Posterior cingulate gyrus (tissue), 11 donors: ENCODE measurements around the gene CAPN9.
A peak's percentile ranks its signal among the peaks of the same experiment; 100 is the strongest.
"Not testable (repeated sequence)": the region's sequence is repeated elsewhere in the genome, so short reads cannot be mapped to it uniquely, and the experiment has no call there.

ENCODE experiments used
- DNase-seq, 10 donors: peaks; one replicate each; pipeline versions ENCODE4 v3.0.0 to v3.0.0-alpha.2; 2020 to 2021; ENCODE audit warnings: mixed read lengths in 3 of 10
- intact Hi-C: fragments of 100-400 bp; cut with DNase I; formaldehyde crosslinking; loops from one replicate; pipeline ENCODE4 v1.15.1; 2023

The CAPN9 gene

DNA sequence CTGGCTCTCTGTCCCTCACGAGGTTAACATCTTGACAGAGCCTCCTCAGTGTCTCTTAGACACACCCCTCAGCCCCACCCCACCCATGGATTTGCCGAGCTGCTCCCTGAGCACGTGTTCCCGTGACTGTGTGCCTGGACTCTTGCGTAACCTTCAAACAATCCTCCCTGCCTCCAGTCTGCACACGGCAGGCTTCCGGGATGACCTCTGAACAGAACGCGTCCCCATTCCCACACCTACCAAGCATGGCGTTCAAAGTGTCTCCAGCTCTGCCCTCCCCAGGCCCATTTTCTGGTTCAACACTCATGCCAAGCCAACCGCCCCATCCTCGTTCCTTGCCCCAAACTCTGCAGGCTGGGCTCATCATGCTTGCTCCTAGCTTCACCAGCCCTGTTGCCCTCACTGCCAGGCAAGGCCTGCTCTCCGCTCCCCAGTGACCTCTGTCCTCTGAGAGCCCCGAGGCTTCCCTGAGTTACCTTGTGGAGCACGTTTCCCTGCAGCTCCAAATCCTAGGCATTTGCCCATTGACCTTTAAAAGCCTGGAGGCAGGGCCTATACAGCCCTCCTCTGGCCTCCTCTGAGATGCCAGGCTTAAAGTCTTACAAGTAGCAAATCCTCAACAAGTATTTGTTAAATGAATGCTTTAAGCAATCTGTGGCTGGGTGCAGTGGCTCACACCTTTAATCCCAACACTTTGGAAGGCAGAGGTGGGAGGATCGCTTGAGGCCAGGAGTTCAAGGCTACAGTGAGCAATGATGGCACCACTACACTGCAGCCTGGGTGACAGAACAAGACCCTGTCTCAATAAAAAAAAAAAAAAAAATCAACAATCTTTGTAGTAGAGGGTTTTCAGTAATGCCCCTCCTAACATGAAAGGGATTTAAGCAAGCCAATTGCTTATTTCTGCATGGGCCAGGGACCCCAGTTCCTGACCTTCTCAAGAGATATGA, 38.3 kb upstream of the CAPN9 start:
- DNase-seq = peak in 1 of 10 donors; percentile 82
- intact Hi-C loops = loop anchor here (10.0 kb wide), 1 partner anchor 66 kb away; no protein-coding TSS in a partner anchor

DNA sequence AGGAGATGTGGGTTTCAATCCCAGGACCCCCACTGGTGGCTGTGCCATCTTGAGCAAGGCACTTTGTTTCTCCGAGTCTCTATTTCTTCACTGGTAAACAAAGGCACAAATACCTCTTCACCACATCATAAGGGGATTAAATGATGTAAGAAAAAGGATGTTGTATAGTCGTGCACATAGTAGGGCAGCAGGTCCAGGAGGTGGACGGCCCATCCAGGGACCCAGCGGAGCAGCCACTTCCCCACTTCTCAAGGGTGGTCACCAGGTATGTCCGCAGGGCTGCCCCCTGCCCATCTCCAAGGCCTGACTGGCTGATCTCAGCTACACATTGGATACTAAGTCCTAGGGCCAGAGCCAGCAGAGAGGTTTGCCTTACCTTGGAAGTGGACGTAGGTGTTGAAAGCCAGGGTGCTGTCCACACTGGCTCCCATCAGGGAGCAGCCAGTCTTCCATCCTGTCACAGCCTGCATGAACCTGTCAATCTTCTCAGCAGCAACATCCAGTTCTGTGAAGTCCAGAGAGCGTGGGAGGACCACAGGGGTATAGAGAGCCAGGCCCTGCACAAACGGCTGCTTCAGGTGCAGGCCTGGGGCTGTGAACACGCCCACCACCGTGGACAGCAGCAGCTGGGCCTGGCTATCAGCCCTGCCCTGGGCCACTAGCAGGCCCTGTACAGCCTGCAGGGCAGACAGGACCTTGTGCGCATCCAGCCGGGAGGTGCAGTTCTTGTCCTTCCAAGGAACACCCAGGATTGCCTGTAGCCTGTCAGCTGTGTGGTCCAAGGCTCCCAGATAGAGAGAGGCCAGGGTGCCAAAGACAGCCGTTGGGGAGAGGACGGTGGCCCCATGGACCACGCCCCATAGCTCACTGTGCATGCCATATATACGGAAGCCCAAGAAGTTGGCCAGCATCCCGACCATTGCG, 37.3 kb upstream of the CAPN9 start:
- DNase-seq = peak in 1 of 10 donors; percentile 77
- intact Hi-C loops = loop anchor here (5.0 to 10.0 kb wide), 2 partner anchors 65 to 68 kb away; partner anchors contain the start of gene COG2

DNA sequence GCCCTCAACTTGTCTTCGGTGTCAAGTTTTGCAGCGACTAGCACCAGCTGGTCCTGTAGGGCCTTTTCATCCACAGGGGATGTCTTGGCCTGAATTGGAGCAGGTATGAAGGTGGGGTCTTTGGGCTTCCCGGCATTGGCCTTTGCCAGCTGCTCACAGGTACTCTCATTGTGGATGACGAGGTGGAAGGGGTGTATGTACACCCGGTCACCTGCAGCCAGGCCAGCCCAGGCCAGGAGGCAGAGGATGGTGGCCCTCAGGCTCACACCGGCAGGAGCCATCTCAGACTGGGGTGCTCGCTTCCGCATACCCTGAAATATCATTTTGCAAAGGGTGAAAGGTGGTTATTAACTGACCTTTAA, 36.7 kb upstream of the CAPN9 start:
- intact Hi-C loops = loop anchor here (5.0 kb wide), 1 partner anchor 68 kb away; the partner anchor contains the start of gene COG2
- DNase-seq = no peak

DNA sequence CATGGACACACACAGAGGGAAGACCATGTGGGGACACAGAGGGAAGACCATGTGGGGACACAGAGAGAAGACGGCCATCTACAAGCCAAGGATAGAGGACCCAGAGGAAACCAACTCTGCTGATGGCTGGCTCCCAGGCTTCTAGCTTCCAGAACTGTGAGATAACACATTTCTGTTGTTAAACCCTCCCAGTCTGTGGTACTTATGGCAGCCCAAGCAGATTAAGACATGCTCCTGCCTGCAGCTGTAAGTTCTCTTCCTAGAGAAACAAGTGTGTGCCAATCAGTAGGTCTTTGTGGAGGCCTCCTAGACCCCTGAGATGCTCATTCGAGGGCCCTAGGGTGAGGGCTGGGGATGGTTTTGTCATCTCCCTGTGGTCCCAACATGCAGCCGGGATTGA, 35.9 kb upstream of the CAPN9 start:
- intact Hi-C loops = loop anchor here (5.0 kb wide), 1 partner anchor 69 kb away; the partner anchor contains the start of gene COG2
- DNase-seq = no peak

DNA sequence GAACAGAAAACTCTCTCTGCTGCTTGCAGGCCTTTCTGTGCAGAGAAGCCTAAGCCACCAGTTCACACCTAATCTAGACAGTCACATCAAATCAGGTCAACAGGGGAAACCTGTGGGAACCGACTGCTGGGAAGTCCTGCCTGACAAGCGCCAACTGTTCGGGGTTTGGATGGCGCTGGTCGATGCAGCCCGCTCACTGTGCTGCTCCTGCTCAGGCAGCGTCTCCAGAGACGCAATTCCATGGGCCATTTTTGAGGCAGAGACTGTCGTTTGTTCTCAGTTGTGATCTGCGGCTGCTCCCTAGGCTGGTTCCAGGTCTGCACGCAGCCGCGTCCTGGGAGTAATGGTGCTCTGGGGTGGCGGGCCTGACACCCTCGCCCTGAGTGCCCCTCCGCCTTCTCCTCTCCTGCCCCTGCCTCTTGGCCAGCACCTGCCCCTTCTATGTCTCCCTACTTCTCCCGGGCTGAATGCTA, 34.7 kb upstream of the CAPN9 start:
- no peak for DNase-seq
- intact Hi-C loops = loop anchor here (5.0 kb wide), 1 partner anchor 70 kb away; the partner anchor contains the start of gene COG2

DNA sequence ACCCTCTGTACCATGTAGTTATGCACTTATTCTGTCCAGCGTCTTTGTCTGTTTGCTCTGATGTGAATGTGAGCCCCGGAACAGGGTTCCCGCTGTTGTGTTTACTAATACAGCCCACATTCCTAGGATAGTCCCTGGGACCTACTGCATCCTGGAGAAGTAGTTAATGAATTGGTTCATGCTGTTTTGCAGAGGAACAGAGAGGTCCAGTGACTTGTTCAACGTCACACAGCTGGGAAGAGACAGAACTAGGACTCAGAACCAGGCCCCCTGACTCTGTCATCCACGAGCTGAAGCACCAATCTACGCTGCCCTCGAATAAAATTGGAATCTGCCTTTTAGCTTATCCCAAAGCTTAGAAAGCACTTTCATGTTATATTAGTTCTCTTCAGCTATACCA, 34.0 kb upstream of the CAPN9 start:
- intact Hi-C loops = loop anchor here (5.0 kb wide), 1 partner anchor 71 kb away; the partner anchor contains the start of gene COG2
- no peak for DNase-seq

DNA sequence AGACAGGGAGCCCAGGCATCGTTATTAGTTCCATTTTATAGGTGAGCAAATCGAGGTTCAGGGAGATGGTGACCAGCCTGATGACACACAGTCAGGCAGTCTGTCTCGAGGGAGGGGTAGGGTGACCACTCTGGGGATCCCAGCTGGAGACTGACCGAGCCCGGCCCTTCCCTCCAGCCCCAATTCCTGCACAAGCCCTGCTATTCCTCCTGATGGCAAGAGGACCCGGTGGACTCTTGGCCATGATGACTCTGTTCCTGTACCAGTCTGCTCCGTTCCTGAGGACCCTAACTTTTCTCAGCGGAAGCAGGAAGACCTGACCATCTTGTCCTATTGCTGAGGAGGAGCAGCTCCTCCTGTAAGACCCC, 33.7 kb upstream of the CAPN9 start:
- intact Hi-C loops = loop anchor here (5.0 kb wide), 1 partner anchor 71 kb away; the partner anchor contains the start of gene COG2
- no peak for DNase-seq

DNA sequence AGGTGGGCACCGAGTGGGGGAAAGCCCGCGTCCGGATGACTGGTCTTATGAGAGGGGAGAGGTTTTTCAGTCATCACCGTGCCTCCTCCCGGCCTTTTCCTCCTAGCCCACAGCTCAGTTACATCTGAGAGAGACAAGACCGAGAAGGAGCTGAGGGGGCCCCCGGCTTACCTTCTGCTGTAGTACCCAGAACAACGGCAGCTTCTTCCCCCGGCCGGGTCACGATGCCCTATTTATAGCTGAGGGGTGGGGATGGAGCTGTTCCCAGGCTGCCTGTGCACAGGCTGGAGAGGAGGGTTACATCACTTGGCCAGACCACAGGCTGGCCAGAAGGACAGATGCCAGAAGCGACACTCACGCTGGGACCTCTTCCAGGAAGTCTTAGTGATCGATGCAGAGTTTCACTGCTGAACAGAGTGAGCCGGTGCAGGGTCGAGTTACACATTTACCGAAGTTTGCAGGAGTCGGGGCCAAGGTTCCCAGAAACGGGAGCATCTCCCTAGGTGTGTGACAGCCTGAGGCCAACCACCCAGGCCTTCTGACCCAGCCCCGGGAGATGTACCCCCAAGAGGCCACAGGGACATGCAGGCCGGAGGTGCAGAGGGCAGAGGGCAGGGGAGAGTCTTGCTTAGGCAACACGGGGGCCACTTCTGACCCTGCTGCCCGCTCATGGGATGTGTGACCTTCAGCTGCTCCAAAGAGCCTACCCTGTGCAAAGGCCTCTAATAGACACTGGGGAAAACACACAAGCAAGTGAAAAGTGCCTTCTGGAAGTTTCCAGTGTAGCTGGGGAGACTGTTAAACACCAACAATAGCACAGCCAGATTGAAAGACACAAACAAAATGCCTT, 33.0 kb upstream of the CAPN9 start, which contains the start of gene AGT:
Gene AGT, minus strand, starts transcription at position 208 of the 850 bp plus-strand sequence. CDS start 3,299 bp downstream, outside the sequence.
- peak; percentile 63 to 96 (median 77) for DNase-seq
- intact Hi-C loops = loop anchor here (5.0 kb wide), 1 partner anchor 72 kb away; the partner anchor contains the start of gene COG2

DNA sequence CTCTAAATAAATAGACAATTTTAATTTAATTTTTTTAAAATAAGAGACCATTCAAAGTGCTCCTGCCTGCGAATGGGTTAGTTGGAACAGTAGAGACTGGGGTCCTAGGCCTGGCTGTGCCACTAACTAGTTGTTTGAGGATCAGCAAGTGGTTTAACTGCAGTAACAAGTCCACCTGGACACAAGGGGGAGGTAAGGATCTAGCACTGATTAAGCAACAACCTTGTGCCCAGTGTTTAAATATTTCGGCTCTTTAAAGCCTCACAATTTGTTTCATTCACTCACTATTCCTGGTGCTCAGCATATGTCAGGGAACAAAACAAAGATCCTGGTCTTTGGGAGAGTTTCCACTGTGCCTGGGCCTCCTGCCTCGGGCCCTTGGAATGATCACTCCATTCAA, 31.7 kb upstream of the CAPN9 start:
- no peak for DNase-seq
- intact Hi-C loops = no loop called here

DNA sequence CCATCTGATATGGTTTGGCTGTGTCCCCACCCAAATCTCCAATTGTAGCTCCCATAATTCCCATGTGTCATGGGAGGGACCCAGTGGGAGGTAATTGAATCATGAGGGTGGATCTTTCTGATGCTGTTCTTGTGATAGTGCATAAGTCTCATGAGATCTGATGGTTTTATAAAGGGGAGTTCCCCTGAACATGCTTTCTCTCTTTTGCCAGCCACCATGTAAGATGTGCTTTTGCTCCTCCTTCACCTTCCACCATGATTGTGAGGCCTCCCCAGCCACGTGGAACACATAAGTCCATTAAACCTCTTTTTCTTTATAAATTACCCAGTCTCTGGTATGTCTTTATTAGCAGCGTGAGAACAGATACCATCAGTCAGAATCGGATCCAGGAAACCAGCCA, 30.7 kb upstream of the CAPN9 start:
- intact Hi-C loops, DNase-seq: not testable (repeated sequence)

DNA sequence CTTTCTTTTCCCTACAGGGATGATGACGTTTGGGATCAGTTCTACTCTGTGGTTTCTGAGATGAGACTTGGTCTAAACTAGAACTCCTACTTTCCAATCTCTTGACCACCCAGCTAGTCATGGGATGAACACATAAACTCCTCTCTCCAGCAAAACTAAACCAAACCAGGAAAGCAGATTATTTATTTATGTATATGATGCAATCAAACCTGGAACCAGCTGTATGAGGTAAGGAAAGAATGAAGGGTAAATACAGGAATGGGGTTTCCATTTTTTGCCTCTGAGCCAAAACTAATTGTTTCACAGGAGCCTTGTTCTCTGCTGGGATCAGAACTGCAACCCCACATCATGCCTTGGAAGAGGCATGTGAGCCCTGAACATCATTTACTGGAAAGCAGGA, 29.9 kb upstream of the CAPN9 start:
- intact Hi-C loops = no loop called here

DNA sequence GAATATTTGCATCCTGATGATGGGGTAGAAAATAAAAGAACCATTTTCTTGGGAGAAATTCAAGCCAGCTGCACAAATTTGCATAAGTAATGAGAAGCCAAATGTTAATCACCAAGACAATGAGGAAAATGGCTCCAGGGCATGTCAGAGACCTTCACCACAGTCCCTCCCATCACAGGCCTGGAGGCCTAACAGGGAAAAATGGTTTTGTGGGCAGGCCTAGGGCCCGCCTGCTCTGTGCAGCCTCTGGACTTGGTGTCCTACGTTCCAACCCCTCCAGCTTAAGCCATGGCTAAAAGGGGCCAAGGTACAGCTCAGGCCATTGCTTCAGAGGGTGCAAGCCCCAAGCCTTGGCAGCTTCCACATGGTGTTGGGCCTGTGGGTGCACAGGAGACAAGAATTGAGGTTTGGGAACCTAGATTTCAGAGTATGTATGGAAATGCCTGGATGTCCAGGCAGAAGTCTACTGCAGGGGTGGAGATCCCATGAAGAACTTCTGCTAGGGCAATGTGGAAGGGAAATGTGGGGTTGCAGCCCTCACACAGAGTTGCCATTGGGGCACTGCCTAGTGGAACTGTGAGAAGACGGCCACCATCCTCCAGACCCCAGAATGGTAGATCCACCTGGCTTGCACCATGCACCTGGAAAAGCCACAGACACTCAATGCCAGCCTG, 25.2 kb upstream of the CAPN9 start:
- intact Hi-C loops, DNase-seq: not testable (repeated sequence)

More for the DNA sequence above, 29.9 kb upstream of the CAPN9 start:
- no peak for DNase-seq

DNA sequence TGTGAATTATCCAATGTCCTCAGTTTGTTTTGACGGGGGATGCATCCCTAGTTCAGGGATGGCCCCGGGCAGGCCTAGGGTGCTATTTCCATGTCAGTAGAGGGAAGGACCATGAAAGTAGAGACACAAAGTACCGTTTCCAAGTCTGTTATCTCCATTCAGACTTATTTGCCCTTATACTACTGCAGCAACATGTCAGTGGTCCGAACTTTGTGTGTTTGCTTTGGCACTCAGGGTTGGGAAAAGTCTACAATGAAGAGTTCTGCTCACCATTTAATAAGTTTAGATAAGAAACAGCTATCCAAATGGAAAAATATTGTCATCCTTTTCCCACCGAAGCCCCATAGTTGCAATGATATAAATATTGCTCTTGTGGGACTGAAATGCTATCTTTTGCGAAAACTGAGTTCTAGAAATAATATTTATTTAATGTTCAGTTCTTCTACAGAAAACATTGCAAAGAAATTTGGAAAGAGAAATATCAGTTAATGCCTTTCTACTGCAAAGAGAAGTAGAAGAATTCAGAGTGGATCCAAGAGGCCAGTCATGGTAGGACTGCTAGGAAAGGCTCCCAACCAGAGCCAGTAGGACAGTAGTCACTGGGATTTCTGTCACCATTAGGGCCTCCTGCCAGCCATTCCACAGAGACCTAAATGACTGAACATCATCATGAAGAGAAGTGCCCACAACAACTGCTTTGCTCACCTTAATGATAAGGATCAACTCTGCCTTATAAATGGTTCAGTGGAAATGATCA, 21.8 kb upstream of the CAPN9 start:
- intact Hi-C loops = no loop called here
- no peak for DNase-seq

DNA sequence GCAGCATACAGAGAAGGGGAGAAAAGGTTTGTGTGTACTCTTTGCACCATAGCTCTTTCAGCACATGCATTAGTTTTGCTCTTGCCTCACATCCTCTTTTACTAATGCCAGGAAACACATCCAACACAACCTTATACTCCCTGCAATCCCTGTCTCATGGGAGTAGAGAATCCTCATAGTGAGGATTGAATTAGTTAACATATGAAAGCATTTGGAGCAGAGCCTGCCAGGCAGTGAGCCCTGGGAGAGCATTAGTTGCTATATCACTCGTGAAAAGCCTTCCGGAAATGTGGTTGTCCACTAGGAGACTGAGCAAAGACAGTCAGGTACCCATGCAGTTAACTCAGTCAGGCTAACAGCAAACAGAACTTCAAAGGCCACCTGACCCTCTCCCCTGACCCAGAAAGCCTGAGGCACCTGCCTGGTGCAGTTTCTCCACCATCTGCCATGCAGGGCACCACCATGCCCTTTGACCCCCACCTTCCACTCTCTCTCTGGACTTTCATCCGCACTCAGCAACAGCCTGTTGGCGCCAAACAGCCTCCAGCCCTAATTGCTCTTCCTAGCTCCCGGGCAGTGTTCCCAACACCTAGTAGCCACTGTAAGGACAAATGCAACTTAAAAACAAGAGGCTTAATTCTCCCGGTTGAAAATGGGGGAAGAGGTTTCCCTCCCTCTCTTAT, 18.3 kb upstream of the CAPN9 start:
- peak in 1 of 10 donors; percentile 82 for DNase-seq
- intact Hi-C loops = no loop called here

DNA sequence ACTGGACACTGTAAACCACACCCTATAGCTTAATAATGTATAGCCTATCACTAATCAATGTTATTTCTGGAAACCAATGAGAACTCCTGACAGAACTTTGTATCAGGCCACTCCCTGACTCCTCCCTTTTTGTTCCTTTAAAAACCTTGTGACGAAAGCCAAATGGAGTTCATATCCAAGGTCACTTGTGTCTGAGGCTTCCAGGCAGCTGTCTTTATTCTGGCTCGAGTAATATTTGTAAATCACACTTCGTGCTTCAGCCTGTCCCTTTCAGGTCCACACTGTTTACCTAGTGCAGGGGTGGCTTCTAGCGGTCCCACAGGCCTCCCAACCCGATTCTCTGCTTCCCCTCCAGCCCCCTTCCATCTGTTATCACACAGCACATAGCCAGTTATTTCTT, 16.2 kb upstream of the CAPN9 start:
- intact Hi-C loops = no loop called here
- DNase-seq = no peak

DNA sequence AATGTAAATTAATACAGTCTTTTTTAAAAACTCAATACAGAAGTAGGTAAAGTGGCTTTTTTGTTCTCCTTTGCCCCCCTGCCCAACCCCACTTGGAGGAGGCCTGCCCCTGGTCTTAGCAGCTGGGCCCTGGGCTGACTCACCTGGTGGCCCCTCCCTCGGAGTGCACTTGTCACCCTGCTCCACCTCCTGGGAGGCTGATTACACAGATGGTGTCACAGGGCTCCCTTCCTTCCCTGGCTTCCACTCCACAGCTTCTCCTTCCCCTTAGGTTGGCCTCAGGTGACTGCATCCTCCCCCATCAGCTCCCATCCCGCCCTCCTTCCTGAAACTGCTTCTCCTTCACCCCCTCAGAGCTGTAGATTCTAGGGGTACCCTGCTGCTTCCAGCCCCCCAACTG, 11.7 kb upstream of the CAPN9 start:
- intact Hi-C loops = no loop called here
- no peak for DNase-seq

DNA sequence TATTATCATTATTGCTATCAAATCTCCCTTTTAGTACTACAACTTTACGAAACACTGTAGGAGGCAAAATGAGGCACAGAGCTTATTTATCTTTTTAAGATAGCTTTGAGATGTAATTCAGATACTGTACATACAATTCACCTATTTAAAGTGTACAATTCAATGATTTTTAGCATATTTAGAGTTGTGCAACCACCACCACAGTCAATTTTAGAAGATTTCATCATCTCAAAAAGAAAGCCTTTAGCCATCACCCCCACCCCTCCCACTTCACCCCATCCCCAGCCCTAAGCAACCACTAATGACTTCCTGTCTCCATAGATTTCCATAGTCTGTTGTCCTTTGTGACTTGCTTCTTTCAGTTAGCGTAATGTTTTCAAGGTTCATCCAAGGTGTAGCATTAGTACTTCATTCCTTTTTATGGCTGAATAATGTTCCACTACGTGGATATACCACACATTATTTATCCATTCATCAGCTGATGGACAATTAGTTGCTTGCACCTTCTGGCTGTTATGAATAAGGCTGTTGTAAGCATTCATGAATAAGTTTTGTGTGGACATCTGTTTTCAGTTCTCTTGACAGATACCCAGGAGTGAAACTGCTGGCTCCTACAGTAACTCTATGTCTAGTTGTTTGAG, 9.4 kb upstream of the CAPN9 start:
- intact Hi-C loops = no loop called here
- no peak for DNase-seq
